Measurements from ENCODE around the gene FCN2.

Gene FCN2

GRCh38 chr9:134880484-134881312 lies at the start of gene FCN2:
FCN2 (plus strand) TSS chr9:134880810; CDS start chr9:134880822, 12 bp downstream.
- no peak for DNase-seq (ENCODE audit: extremely low spot score, insufficient read length, low read depth)
- FAIRE-seq: no peak

- FAIRE-seq (no peak), DNase-seq (ENCODE audit: extremely low spot score, insufficient read length, low read depth) (no peak)
Measured at GRCh38 chr9:134830926-134831720, 49.5 kb upstream of the FCN2 start.

DNA sequence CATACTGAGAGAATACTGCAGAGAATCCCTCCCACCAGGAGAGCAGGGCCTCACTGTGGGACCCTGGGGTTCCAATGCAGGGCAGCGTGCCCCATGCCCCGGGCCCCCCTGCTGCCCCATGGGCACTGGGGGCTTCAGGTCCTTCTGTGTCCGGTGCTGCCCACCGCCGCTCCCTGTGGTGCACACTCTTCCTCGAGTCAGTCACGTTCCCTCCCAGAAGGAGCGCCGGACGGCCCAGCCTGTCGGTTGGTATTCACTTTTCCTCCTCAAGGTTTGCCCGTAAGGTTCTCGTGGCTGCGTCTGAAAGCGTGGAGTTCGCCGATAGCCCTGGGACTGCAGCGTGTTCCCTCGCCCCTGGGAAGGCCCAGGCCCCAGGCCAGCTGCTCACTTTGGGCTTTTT lies 48.1 kb upstream of the FCN2 start:
- DNase-seq (ENCODE audit: extremely low spot score, insufficient read length, low read depth) (no peak), FAIRE-seq (no peak)

DNA sequence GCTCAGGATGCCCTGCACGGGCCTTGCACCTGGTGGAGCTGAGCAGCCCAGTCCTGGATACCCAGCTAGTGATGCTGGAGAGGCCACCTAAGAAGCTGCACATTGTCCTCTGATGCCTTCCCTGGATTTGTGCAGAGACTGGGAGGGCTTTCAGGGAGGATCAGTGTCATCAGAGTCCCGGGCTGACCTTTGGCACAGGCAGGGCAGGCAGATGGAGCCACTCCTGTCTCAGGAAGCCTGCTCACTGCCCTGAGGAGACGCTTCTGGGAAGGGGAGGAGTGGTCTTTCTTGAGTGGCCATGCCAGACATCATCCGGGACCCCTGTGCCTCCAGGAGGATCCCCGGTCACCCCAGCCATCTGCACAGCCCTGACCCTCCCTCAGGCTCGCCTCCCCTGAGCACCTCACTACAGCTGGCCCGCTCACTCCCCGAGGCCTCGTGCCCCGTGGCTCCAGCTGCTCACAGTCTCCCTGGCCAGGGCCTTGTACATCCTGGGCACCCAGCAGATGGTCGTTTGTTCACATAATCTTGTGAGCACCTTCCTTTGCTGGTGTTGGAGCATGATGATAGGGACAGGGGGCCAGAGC lies 47.2 kb upstream of the FCN2 start:
- no peak for DNase-seq (ENCODE audit: extremely low spot score, insufficient read length, low read depth)
- no peak for FAIRE-seq

DNA sequence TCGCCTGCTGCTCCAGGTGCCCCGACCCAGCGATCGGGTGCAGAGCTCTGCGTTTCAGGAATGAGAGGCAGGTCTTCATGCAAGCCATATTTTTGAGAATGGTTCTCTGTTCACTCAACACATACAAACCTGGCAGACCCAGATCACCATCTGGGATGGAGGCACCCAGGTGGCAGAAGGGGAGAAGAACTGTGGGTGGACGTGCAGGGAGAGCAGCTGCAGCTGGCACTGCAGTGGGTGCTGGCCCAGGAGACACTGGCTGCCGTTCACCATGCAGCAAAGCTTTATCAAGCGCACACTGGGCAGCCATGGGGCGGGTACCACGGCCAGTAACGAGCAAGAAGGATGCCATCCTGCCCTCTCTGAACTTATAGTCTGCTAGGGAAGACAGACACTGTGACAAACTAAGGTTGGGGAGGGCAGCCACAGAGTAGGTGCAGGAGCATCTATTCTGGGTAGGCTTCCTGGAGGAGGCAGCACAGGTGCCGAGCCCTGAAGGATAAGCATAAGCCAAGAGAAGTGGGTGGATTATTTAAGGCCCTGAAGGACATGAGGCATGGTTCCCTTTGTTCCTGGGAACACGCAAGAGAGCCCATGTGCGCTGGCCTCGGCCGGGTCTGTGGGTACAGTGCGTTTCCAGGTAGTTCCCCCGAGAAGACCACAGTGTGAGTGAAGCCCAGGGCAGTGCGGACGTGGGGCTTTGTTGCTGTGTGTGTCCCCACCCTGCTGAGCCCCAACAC lies 46.2 kb upstream of the FCN2 start:
- DNase-seq (ENCODE audit: extremely low spot score, insufficient read length, low read depth) (no peak), FAIRE-seq (no peak)

- no peak for DNase-seq (ENCODE audit: extremely low spot score, insufficient read length, low read depth)
- FAIRE-seq: no peak
Measured at GRCh38 chr9:134834957-134835419, 45.6 kb upstream of the FCN2 start.

GRCh38 chr9:134835448-134835847 lies 45.2 kb upstream of the FCN2 start:
- DNase-seq (ENCODE audit: extremely low spot score, insufficient read length, low read depth): no peak
- no peak for FAIRE-seq

DNA sequence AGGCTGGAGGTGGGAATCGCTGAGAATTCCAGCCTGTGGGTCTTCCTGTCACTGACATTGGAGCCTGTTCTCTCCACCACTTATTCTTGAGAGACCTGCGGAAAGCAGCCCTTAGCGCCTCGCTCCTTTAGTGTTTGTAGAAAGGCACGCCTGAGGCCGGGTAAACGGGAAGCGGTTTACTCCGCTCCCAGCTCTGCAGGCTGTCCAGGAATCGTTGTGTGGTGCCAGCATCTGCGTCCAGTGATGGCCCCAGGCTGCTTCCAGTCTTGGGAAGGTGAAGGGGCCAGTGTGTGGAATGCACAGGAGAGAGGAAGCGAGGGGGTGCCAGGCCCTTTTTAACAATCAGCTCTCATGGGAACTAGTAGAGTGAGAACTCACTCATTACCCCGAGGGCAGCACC lies 44.6 kb upstream of the FCN2 start:
- FAIRE-seq (no peak), DNase-seq (ENCODE audit: extremely low spot score, insufficient read length, low read depth) (no peak)

- DNase-seq (ENCODE audit: extremely low spot score, insufficient read length, low read depth) (no peak), FAIRE-seq (no peak)
Measured at GRCh38 chr9:134836406-134836970, 44.1 kb upstream of the FCN2 start.

GRCh38 chr9:134837529-134837928 lies 43.1 kb upstream of the FCN2 start:
- FAIRE-seq (no peak), DNase-seq (ENCODE audit: extremely low spot score, insufficient read length, low read depth) (no peak)

DNA sequence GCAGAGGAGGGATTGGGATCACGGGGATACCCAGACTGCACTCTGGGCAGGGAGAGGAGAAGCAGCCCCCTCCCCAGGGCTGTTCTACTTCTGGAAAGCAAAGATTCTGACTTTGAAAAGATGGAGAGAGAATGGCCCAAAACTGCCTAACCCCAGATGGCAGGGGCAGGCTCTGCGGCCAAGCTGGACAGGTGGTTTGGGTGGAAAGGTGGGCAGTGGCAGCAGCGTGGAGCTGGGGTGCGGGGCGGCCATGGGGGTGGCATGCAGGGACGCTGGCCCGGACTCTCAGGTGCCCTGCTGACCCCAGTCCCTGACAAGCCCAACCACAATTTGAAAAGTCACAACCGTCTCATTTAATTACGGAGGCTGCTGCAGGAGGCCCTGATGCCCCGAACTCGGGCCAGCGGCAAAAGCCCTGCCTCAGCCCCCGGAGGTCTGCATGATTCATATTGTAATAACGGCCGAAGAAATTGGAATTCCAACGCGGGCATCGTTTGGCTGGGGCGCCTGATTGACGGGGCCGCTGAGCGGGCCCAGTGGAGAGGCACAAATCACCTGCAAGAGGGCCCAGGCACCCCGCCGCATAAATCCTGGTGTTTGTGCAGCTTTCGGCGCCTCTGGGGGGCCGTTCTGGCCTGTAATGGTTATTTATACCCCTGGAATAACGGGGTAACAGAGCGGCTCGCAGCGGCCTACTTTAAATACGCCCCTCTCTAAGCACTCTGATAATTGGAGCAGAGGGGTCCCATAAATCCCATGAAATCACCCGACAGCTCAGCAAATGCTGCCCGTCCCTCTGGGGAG lies 41.8 kb upstream of the FCN2 start:
- FAIRE-seq (no peak), DNase-seq (ENCODE audit: extremely low spot score, insufficient read length, low read depth) (no peak)

- DNase-seq (ENCODE audit: extremely low spot score, insufficient read length, low read depth): no peak
- FAIRE-seq: no peak
Measured at GRCh38 chr9:134839455-134840125, 41.0 kb upstream of the FCN2 start.

DNA sequence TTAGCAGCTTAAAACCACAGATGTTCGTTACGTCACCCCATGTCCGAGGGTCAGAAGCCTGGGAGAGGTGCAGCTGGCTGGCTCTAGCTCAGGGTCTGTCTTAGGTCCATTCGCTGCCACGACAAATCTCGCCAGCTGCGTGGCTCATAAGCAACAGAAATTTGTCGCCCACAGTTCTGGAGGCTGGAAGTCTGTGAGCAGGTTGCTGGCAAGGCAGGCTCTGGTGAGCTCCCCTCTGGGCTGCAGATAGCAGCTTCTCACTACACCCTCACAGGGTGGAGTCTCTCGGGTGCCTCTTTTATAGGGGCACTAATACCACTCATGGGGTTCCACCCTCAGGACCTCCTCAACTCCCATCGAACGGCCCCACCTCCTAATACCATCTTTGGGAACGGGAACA lies 40.1 kb upstream of the FCN2 start:
- no peak for FAIRE-seq

DNA sequence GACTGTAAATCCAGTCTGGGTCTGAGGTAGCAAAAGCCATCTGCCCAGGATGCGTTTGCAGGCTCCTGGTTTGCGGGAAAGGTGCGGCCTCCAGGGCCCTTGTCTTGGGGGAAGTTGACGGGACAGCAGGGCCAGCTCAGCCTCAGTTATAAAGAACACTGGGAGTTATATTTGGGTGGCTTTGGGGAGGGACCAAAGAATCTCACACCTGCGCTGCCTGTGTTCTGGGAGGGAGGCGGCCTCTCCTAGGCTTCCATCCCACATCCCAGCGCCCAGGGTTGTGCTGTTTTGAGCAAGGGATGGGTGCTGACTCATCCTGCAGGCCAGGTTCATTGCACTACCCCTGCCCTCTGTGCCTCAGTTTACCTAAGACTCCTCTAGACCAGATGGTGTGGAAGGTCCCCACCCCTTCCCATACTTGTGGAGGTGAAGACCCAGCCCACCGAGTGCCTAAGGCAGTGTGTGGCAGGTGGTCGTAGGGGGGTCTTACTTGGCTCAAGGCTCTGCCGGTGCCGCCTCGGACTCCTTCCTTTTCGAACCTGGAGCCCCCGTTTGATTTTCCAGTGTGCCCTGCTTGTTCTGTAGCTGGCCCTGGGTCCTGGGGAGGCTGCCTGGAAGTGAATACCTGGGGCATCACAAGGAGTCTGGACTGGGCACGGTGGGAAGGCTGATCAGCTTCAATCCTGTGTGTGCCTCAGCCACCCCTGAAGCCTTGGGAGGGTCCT lies 39.3 kb upstream of the FCN2 start:
- FAIRE-seq (no peak), DNase-seq (ENCODE audit: extremely low spot score, insufficient read length, low read depth) (no peak)

More for the DNA sequence above, 40.1 kb upstream of the FCN2 start:
- no peak for DNase-seq (ENCODE audit: extremely low spot score, insufficient read length, low read depth)

- FAIRE-seq: no peak
- no peak for DNase-seq (ENCODE audit: extremely low spot score, insufficient read length, low read depth)
Measured at GRCh38 chr9:134842321-134842720, 38.3 kb upstream of the FCN2 start.

GRCh38 chr9:134843740-134844139 lies 36.9 kb upstream of the FCN2 start:
- DNase-seq (ENCODE audit: extremely low spot score, insufficient read length, low read depth) (no peak), FAIRE-seq (no peak)

DNA sequence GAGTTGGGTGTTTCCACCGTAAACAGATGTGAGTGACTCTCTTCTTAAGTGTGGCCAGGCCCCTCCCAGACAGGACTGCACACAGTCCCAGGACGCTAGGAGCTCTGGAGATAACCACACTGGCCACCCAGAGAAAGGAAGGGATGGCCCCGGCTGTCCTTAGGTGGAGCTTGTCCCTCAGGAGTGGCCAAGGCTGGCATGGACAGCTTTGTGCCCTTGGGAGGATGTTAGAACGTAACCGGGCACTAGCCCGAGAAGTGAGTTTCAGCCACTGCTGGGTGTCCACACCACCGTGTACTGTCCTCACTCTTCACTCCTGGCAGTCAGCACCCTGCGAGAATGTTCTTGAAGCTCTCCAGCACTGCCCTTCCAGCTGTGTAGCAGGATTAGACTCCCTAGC lies 35.8 kb upstream of the FCN2 start:
- no peak for DNase-seq (ENCODE audit: extremely low spot score, insufficient read length, low read depth)
- no peak for FAIRE-seq

- FAIRE-seq (no peak), DNase-seq (ENCODE audit: extremely low spot score, insufficient read length, low read depth) (no peak)
Measured at GRCh38 chr9:134846187-134846586, 34.4 kb upstream of the FCN2 start.
